ENCODE measurements around the gene EFNA5. TPM values are rescaled to one million over a fixed set of nuclear protein-coding genes. Genes with fewer than 3 reads are reported as not detected.

EFNA5 gene
- total RNA-seq, 4 donors from 2014 or later: 7.7 to 18.6 (median 9.9) TPM

DNA sequence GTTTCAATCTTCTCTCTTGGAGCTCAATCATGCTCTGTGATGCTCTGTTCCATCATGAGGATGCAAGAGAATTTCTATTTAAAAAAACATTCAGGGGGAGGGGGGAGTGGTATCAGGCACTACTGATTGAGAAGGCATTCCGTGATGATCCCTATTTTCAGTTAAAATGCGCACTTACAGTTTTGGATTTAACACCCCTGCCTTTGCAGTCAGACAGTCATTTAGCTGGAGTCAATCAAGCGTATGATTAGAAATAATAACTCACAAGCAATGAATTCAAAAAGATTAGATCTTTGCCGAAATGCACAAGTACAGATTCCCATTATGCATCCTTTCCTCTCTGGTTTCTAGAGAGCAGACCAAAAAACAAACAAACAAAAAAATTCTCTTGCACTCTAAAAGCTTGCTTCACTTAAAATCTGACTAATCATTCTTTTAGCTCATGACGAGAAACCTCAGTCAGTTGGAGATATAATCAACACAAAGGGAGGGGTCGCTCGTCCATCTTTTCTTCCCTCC lies 55.4 kb downstream of the EFNA5 start:
- TF ChIP-seq, protein P1, sequence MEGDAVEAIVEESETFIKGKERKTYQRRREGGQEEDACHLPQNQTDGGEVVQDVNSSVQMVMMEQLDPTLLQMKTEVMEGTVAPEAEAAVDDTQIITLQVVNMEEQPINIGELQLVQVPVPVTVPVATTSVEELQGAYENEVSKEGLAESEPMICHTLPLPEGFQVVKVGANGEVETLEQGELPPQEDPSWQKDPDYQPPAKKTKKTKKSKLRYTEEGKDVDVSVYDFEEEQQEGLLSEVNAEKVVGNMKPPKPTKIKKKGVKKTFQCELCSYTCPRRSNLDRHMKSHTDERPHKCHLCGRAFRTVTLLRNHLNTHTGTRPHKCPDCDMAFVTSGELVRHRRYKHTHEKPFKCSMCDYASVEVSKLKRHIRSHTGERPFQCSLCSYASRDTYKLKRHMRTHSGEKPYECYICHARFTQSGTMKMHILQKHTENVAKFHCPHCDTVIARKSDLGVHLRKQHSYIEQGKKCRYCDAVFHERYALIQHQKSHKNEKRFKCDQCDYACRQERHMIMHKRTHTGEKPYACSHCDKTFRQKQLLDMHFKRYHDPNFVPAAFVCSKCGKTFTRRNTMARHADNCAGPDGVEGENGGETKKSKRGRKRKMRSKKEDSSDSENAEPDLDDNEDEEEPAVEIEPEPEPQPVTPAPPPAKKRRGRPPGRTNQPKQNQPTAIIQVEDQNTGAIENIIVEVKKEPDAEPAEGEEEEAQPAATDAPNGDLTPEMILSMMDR (IDR thresholded peaks at IDR 0.05; ENCODE audit: low read depth): no peak

DNA sequence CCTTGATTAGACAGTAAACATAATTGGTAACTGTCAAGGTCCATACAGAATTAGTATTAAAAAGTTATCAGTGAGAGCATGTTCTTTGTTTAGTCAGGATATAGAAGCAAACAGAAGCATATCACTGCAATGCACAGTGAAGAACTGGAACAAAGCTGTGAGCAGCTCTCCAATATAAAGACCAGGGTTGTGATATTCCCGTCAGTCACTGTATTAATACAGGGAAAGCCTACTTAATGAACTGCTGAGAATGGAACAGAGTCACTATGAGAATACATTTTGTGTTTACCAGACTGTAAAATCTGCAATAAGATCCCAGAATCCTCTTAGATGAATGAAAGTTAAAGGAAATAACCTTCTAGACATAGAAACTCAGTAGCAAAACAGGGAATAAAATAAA lies 58.2 kb downstream of the EFNA5 start:
- TF ChIP-seq, protein P1 (IDR thresholded peaks at IDR 0.05; ENCODE audit: low read depth): no peak

DNA sequence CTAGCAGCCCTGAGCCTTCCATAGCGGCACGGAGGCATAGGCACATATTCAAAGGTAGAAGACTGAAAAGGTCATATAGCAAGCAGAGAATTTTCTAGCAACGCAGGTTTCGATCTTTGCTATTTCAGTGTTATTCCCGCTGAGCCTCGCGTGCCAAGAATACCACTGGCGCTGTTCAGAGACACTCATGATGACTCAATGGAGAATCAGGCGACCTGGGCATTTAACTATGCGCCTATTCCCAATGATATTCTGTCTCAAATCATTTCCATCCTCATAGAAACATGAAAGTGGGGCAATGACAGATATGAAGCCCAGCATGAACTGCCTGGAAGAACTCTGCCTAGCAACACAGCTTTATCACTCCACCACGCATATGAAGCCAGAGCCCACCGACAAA lies 59.9 kb downstream of the EFNA5 start:
- TF ChIP-seq, protein P1 (IDR thresholded peaks at IDR 0.05; ENCODE audit: low read depth): no peak

DNA sequence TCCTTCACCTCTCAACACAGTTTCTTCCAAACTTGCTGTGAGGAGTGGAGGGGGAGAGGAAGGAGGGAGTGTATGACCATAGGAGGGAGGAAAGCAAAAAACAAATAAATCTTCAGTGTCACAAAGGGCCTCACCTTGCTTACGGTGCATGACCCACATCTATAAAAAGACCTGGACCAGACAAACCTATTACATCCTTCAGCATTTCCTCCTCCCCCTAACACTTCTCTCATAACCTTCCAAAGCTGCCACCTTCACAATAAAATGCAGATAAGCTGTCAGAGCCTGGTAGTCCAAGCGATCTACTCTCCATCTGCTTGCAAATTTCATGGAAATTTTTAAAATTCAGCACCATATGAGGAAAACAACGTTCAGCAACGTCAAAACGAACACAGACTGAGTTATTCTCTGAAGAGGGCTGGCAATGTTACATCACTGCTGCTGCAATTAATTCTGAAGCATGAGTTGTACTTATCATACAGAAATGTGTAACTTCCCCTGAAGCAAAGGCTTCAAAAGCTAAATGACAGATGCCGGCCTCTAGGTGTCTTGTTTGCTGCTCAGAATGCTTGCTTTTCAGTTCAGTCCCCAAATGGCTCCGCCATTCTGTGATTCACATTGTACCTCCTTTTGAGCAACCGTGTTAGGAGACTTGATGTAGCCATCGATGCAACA lies 62.9 kb downstream of the EFNA5 start:
- TF ChIP-seq, protein P1 (IDR thresholded peaks at IDR 0.05; ENCODE audit: low read depth): no peak

DNA sequence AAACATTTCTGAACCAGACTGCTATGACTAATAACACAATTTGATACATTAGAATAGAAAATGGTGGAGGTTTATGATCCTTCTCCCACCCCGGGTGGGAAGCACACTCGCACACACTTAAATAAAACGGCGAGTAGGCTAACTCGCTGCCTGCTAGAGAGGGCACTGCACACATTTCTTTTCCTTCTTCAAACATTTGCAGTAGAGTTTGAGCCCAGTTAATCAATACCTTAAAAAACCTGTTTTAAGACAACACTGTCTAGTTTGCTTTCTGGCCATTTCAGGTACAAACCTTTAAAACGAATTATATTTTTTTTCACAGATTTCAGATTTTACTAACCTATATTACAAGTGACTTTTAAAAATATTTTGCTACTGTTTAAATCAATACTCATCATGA lies 63.5 kb downstream of the EFNA5 start:
- TF ChIP-seq, protein P1 (IDR thresholded peaks at IDR 0.05; ENCODE audit: low read depth): no peak

DNA sequence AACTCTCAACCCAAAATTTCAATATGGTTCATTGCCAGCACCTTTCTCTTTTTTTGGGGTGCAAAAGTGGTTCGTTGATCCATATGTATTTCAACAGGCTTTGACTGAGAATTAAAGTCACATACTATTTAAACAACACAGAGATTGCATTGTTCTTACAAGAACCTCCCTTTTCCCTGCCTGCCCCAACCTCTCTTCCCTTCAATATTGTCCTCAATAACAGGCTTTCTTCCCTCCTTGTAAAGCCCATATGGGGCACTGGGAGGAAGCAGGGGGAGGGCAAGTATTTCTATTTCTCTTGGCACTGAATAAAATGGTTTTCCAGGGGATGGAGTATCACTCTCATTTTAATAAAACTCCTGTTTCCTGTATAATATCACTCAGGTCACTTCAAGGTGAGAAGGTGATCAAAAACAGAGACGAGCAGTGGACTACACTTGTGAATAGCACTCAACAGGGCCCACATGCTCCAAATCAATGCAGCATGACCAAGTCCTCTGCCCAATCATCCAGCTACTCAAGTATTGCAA lies 65.1 kb downstream of the EFNA5 start:
- TF ChIP-seq, protein P1 (IDR thresholded peaks at IDR 0.05; ENCODE audit: low read depth): no peak

DNA sequence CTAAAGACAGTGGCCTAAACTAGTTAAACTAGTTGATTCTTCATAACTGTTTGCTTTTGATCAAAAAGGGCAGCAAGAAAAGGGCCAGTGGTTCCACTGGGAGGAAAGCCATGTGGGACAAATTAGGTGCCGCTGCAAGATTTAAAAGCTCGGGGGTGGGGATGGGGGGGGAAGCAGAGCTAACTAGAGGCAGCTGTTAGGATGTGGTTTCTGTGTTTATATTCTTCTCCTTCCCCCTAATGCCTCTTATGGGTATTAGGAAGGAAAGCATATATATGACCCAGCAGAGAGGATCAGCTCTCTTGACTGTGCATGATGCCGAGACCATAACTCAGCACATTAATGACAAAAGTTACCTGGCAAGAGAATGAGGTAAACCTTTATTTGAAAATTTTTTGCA lies 65.7 kb downstream of the EFNA5 start:
- TF ChIP-seq, protein P1 (IDR thresholded peaks at IDR 0.05; ENCODE audit: low read depth): no peak
